SU-DHL-6 (cell line): ENCODE measurements around the gene LRRC7.

ENCODE experiments used
- CTCF ChIP-seq: fragments of 200-600 bp; sonication (generic); IDR thresholded peaks from one replicate; pipeline ENCODE4 v1.5.1; 2017; ENCODE audit warnings: antibody characterized with exemption, mild to moderate bottlenecking, low read length, moderate library complexity; ENCODE audit not compliant: insufficient read depth, poor library complexity, severe bottlenecking
- EZH2phosphoT487 ChIP-seq: fragments of 200-600 bp; sonication (generic), shearing (Covaris generic); conservative IDR thresholded peaks from 2 replicates; pipeline ENCODE4 v1.6.1; 2018; ENCODE audit warnings: mild to moderate bottlenecking, antibody characterized with exemption, low read length, moderate library complexity, mixed read lengths

- TF ChIP-seq CTCF (no peak), EZH2phosphoT487 (no peak)
Measured at GRCh38 chr1:69520326-69520725, 47.4 kb upstream of the LRRC7 start.
